Measurements from ENCODE around the gene ATP11A.

DNA sequence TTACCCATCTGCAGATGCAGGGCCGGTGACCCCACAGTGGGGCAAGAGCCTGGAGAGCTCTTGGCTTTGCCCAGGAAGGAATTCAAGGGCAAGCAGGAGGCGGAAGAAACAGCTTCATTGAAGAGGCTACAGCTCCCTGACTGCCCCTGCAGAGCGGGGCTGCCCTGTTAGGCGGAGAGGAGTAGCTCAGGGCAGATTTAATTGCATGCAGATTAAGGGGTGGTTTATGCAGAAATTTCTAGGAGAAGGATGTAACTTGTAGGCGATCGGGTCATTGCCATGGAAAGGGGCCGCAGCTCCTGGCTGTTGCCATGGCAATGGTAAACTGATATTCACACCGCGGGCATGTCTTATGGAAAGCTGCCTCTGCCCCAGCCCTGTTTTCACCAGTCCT, 94.1 kb downstream of the ATP11A start:
- no peak for TF ChIP-seq EZH2phosphoT487 (IDR thresholded peaks at IDR 0.05; ENCODE audit: insufficient read depth, low read depth)
- TF ChIP-seq EZH2 (IDR thresholded peaks at IDR 0.05; ENCODE audit: insufficient read depth, poor library complexity, severe bottlenecking): no peak
